Vagina (tissue), 2 donors: ENCODE data around the gene RAD51AP1.
"Not testable (repeated sequence)": the region's sequence is repeated elsewhere in the genome, so short reads cannot be mapped to it uniquely, and the experiment has no call there.

Experiments
- POLR2AphosphoS5 ChIP-seq, 2 donors: sonication (generic); formaldehyde crosslinking; IDR thresholded peaks; one replicate each; pipeline ENCODE4 v1.9.0; 2017; ENCODE audit warnings: antibody characterized with exemption in 2 of 2, mild to moderate bottlenecking in 2 of 2, low read depth in 1 of 2; ENCODE audit not compliant: insufficient read depth in 1 of 2
- TF ChIP-seq, protein P1 (sequence below), 3 experiments: fragments of 450-650 bp in 2 of 3; fragments of 200-600 bp in 1 of 3; sonication (generic) in 1 of 3; IDR thresholded peaks; one replicate each; pipeline ENCODE4 v1.5.1; 2017 to 2019; ENCODE audit warnings: antibody characterized with exemption in 3 of 3, mild to moderate bottlenecking in 2 of 3, moderate library complexity in 2 of 3

DNA sequence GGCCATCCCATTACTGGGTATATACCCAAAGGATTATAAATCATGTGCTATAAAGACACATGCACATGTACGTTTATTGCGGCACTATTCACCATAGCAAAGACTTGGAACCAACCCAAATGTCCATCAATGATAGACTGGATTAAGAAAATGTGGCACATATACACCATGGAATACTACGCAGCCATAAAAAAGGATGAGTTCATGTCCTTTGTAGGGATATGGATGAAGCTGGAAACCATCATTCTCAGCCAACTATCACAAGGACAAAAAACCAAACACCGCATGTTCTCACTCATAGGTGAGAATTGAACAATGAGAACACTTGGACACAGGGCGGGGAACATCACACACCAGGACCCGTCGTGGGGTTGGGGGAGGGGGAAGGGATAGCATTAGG lies 15.2 kb upstream of the RAD51AP1 start:
- TF ChIP-seq, protein P1, sequence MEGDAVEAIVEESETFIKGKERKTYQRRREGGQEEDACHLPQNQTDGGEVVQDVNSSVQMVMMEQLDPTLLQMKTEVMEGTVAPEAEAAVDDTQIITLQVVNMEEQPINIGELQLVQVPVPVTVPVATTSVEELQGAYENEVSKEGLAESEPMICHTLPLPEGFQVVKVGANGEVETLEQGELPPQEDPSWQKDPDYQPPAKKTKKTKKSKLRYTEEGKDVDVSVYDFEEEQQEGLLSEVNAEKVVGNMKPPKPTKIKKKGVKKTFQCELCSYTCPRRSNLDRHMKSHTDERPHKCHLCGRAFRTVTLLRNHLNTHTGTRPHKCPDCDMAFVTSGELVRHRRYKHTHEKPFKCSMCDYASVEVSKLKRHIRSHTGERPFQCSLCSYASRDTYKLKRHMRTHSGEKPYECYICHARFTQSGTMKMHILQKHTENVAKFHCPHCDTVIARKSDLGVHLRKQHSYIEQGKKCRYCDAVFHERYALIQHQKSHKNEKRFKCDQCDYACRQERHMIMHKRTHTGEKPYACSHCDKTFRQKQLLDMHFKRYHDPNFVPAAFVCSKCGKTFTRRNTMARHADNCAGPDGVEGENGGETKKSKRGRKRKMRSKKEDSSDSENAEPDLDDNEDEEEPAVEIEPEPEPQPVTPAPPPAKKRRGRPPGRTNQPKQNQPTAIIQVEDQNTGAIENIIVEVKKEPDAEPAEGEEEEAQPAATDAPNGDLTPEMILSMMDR (IDR thresholded peaks at IDR 0.05), result not testable (repeated sequence)
- not testable (repeated sequence) for TF ChIP-seq POLR2AphosphoS5 (IDR thresholded peaks at IDR 0.05; ENCODE audit: insufficient read depth in 1 of 2, low read depth in 1 of 2)
